Endodermal cell (in vitro differentiated cells): ENCODE measurements around the gene BAIAP3. TPM values are rescaled to one million over a fixed set of nuclear protein-coding genes. Genes with fewer than 3 reads are reported as not detected.

Experiments used
- DNase-seq: peaks from one replicate; pipeline ENCODE4 v3.0.0-alpha.2; 2017
- H3K27ac ChIP-seq: 2 replicates; pipeline ENCODE4 v1.5.1; 2013; ENCODE audit warnings: mild to moderate bottlenecking, low read depth, low read length, moderate library complexity
- H3K27me3 ChIP-seq: 2 replicates; pipeline ENCODE4 v1.6.1; 2013; ENCODE audit warnings: mild to moderate bottlenecking, low read length, moderate library complexity; ENCODE audit not compliant: insufficient read depth, control insufficient read depth, poor library complexity, severe bottlenecking
- H3K36me3 ChIP-seq: 2 replicates; pipeline ENCODE4 v1.7.0; 2013; ENCODE audit warnings: mild to moderate bottlenecking, low read length, moderate library complexity; ENCODE audit not compliant: control insufficient read depth, insufficient read depth
- H3K4me1 ChIP-seq: one replicate; pipeline ENCODE4 v1.7.0; 2013; ENCODE audit warnings: low read length; ENCODE audit not compliant: control insufficient read depth, insufficient read depth
- H3K4me3 ChIP-seq: 2 replicates; pipeline ENCODE4 v1.5.1; 2013; ENCODE audit warnings: mild to moderate bottlenecking, low read length, moderate library complexity
- H3K9ac ChIP-seq: 2 replicates; pipeline ENCODE4 v1.6.1; 2013; ENCODE audit warnings: mild to moderate bottlenecking, low read length, moderate library complexity; ENCODE audit not compliant: poor library complexity, severe bottlenecking; ENCODE audit errors: extremely low read depth
- H3K9me3 ChIP-seq: 2 replicates; pipeline ENCODE4 v1.6.1; 2013; ENCODE audit warnings: mild to moderate bottlenecking, low read length, moderate library complexity; ENCODE audit not compliant: control insufficient read depth
- H3K27ac Mint-ChIP-seq: 2 replicates; pipeline ENCODE4 v1.8.0; 2020; ENCODE audit warnings: mixed read lengths
- H3K27me3 Mint-ChIP-seq: 2 replicates; pipeline ENCODE4 v1.8.0; 2021; ENCODE audit warnings: mild to moderate bottlenecking, mixed read lengths; ENCODE audit not compliant: insufficient read depth
- H3K36me3 Mint-ChIP-seq: 2 replicates; pipeline ENCODE4 v1.8.0; 2020; ENCODE audit warnings: low read depth, mixed read lengths
- H3K4me1 Mint-ChIP-seq: 2 replicates; pipeline ENCODE4 v1.8.0; 2020; ENCODE audit warnings: mixed read lengths
- H3K4me3 Mint-ChIP-seq: 2 replicates; pipeline ENCODE4 v1.8.0; 2020; ENCODE audit warnings: mild to moderate bottlenecking, moderate library complexity, mixed read lengths
- H3K9me3 Mint-ChIP-seq: 2 replicates; pipeline ENCODE4 v1.8.0; 2020; ENCODE audit warnings: mild to moderate bottlenecking, mixed read lengths
- CTCF ChIP-seq: fragments of 200-600 bp; sonication (generic); conservative IDR thresholded peaks from 2 replicates; pipeline ENCODE4 v1.5.0; 2021; ENCODE audit warnings: antibody characterized with exemption, mild to moderate bottlenecking
- WGBS, 2 experiments: methylation state at CpG; one replicate each; pipeline versions ENCODE4 v1.1.5 to v1.1.7; 2013; ENCODE audit warnings: missing lambda C conversion rate in 2 of 2, mixed read lengths in 1 of 2; ENCODE audit not compliant: insufficient coverage in 1 of 2, insufficient read length in 1 of 2; 5-methylcytosine and 5-hydroxymethylcytosine counted together
- long read RNA-seq, 4 experiments: library from polyadenylated mRNA in 2 of 4; library from RNA in 1 of 4; library from capped mRNA in 1 of 4; stranded (forward) in 3 of 4; unstranded in 1 of 4; transcript quantifications; one replicate each; pipeline ENCODE4 v2.0.0, GENCODE V29; 2020 to 2021; ENCODE audit warnings: inconsistent platforms in 1 of 4
- polyA plus RNA-seq, 2 experiments: library from polyadenylated mRNA; stranded (reverse); fragments of 50-300 nt; gene quantifications; one replicate each; pipeline ENCODE4 v1.2.3, GENCODE V29; 2013
- total RNA-seq, 2 donors: library from RNA; stranded (reverse); fragmentation: NEBNext Ultra II Directional in 1 of 2; extraction: Animal tissue kit (Norgen Biotek cat#: 25700) in 1 of 2; gene quantifications; 2 replicates in 1 of 2; 3 replicates in 1 of 2; pipeline ENCODE4 v1.2.1, GENCODE V29; 2021

Gene BAIAP3, protein sequence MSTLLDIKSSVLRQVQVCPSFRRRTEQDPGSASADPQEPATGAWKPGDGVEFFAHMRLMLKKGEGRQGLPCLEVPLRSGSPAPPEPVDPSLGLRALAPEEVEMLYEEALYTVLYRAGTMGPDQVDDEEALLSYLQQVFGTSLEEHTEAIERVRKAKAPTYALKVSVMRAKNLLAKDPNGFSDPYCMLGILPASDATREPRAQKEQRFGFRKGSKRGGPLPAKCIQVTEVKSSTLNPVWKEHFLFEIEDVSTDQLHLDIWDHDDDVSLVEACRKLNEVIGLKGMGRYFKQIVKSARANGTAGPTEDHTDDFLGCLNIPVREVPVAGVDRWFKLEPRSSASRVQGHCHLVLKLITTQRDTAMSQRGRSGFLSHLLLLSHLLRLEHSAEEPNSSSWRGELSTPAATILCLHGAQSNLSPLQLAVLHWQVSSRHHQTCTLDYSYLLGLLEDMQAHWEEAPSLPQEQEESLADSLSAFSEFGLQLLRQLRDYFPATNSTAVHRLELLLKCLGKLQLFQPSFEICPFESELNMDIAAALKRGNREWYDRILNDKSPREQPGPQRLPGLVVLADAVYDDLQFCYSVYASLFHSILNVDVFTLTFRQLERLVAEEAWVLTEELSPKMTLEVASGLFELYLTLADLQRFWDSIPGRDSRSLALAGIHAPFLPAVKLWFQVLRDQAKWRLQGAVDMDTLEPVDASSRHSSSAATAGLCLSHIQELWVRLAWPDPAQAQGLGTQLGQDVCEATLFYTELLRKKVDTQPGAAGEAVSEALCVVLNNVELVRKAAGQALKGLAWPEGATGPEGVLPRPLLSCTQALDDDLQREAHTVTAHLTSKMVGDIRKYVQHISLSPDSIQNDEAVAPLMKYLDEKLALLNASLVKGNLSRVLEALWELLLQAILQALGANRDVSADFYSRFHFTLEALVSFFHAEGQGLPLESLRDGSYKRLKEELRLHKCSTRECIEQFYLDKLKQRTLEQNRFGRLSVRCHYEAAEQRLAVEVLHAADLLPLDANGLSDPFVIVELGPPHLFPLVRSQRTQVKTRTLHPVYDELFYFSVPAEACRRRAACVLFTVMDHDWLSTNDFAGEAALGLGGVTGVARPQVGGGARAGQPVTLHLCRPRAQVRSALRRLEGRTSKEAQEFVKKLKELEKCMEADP
- 10 to 100 TPM; 25.0 to 43.5 TPM for total RNA-seq
- 21.8 TPM for polyA plus RNA-seq (2013, experiment 1 of 2)
- polyA plus RNA-seq (2013, experiment 2 of 2) = 19.6 TPM
- long read RNA-seq, experiment 1, partial matches to known transcripts = 2 of 5 reads
- long read RNA-seq, experiment 1, other reads (novel, unspliced or antisense) = 3 of 5 reads
- long read RNA-seq, experiment 2, transcript BAIAP3-204 (34 exons, 3,930 nt) = major isoform, 8 of 18 reads
- long read RNA-seq, experiment 2, partial matches to known transcripts = 5 of 18 reads
- long read RNA-seq, experiment 2, other reads (novel, unspliced or antisense) = 5 of 18 reads
- long read RNA-seq, experiment 3, full-length matches to known transcripts = 80 of 116 reads
- long read RNA-seq, experiment 3, partial matches to known transcripts = 19 of 116 reads
- long read RNA-seq, experiment 3, other reads (novel, unspliced or antisense) = 17 of 116 reads
- long read RNA-seq, experiment 4 = 0 reads

DNA sequence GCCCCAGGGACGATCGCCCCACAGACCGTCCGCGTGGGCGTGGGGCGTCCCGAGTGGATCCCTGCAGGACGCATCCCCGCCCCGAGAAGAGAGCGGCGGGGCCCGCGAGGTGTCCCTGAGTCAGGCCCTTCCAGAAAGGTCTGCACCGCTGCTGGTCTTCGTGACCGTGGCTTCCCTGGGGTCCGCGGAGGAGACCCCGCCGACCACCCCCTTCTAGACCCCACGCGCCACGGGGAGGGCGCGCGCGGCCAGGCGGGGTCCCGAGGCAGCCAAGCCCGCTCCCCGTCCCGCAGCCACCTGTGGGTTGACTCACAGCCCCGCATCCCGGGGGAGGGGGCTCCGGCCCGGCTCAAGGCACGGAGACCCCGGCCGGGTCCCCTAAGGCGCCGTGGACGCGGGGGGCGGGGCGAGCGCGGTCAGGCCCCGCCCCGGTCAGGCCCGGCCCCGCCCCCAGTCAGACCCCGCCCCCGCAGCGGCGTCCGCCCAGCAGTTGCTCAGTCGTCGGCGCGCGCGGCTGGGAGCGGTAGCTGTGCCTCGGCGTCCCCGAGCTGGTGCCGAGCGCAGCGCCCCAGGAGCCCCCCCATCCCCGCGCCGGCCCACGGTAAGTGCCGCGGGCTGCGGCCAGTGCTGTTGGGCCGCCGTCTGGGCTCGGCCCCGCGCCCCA is at the start of gene BAIAP3:
Gene BAIAP3, plus strand, starts transcription at position 497 of the 664 bp plus-strand sequence. CDS start 4,905 bp downstream, outside the sequence.
- Histone ChIP-seq H3K27ac (no peak within 1 kb of the TSS), H3K9me3 (no peaks in the 10 kb centered on the region), H3K9ac (peak within 1 kb of the TSS; percentile 69), H3K27me3 (peaks cover 45% of the 10 kb centered on the region), H3K36me3 (no peaks in the 10 kb centered on the region), H3K4me3 (no peak within 1 kb of the TSS), H3K4me1 (peaks cover 11% of the 10 kb centered on the region)
- Mint-ChIP-seq H3K36me3 (no peaks in the 10 kb centered on the region), H3K9me3 (peaks cover 2% of the 10 kb centered on the region), H3K4me3 (peak within 1 kb of the TSS; percentile 60), H3K27me3 (peaks cover 34% of the 10 kb centered on the region), H3K4me1 (peaks cover 10% of the 10 kb centered on the region), H3K27ac (peak within 1 kb of the TSS; percentile 52)
- no peak for TF ChIP-seq CTCF
- WGBS, 2 experiments = 3 to 9% methylated on average over 19 to 83 of the region's 83 CpGs
- peak; percentile 87 for DNase-seq

- Mint-ChIP-seq H3K4me1 (peaks cover 8% of the 10 kb centered on the region), H3K27me3 (peaks cover 8% of the 10 kb centered on the region), H3K36me3 (no peaks in the 10 kb centered on the region), H3K27ac (no peak overlapping the region), H3K9me3 (no peaks in the 10 kb centered on the region), H3K4me3 (no peak overlapping the region)
- TF ChIP-seq CTCF = no peak
- Histone ChIP-seq H3K27ac (no peak overlapping the region), H3K27me3 (no peaks in the 10 kb centered on the region), H3K36me3 (no peaks in the 10 kb centered on the region), H3K9ac (no peak overlapping the region), H3K9me3 (no peaks in the 10 kb centered on the region), H3K4me3 (no peak overlapping the region), H3K4me1 (no peaks in the 10 kb centered on the region)
- no peak for DNase-seq
- 86 to 93% methylated on average over 8 to 16 of the region's 16 CpGs for WGBS, 2 experiments
Observed at GRCh38 chr16:1283996-1284616, 49.3 kb upstream of the BAIAP3 start.
